Central memory CD8-positive, alpha-beta T cell (primary cell): ENCODE measurements around the gene GPLD1.
"Not testable (repeated sequence)": the region's sequence is repeated elsewhere in the genome, so short reads cannot be mapped to it uniquely, and the experiment has no call there.

Experiments
- ATAC-seq: fragments of 150-1000 bp; cut with Tn5 transposase; replicated peaks from 2 replicates; pipeline ENCODE4 v1.10.0; 2022; ENCODE audit warnings: mild to moderate bottlenecking, moderate FRiP score, moderate number of reproducible peaks; ENCODE audit not compliant: poor library complexity, severe bottlenecking; ENCODE audit errors: extremely low read depth
- DNase-seq, 2 donors: peaks; one replicate each; pipeline ENCODE4 v3.0.0; 2021; ENCODE audit warnings: low spot score in 2 of 2
- H3K27ac Mint-ChIP-seq: one replicate; pipeline ENCODE4 v1.8.0; 2022; ENCODE audit warnings: low read depth, mild to moderate bottlenecking, moderate library complexity, mixed read lengths
- H3K27me3 Mint-ChIP-seq: one replicate; pipeline ENCODE4 v1.8.0; 2022; ENCODE audit warnings: mixed read lengths
- H3K36me3 Mint-ChIP-seq: one replicate; pipeline ENCODE4 v1.8.0; 2022; ENCODE audit warnings: mild to moderate bottlenecking, moderate library complexity, mixed read lengths; ENCODE audit not compliant: insufficient read depth
- H3K4me1 Mint-ChIP-seq: one replicate; pipeline ENCODE4 v1.8.0; 2022; ENCODE audit warnings: mixed read lengths
- H3K4me3 Mint-ChIP-seq: one replicate; pipeline ENCODE4 v1.8.0; 2022; ENCODE audit warnings: mild to moderate bottlenecking, moderate library complexity, mixed read lengths
- H3K9me3 Mint-ChIP-seq: one replicate; pipeline ENCODE4 v1.8.0; 2022; ENCODE audit warnings: mixed read lengths

Gene GPLD1

GRCh38 chr6:24415753-24416152, 73.6 kb downstream of the GPLD1 start:
- Mint-ChIP-seq H3K27ac (no peak overlapping the region), H3K36me3 (peaks cover 54% of the 10 kb centered on the region), H3K4me1 (no peaks in the 10 kb centered on the region), H3K27me3 (no peaks in the 10 kb centered on the region), H3K4me3 (no peak overlapping the region), H3K9me3 (no peaks in the 10 kb centered on the region)
- DNase-seq, result no peak
- ATAC-seq, result no peak

GRCh38 chr6:24414531-24414930, 74.8 kb downstream of the GPLD1 start:
- not testable (repeated sequence) for H3K4me1 Mint-ChIP-seq, H3K9me3 Mint-ChIP-seq, DNase-seq, H3K4me3 Mint-ChIP-seq, H3K27ac Mint-ChIP-seq, H3K27me3 Mint-ChIP-seq, ATAC-seq
- peaks cover 48% of the 10 kb centered on the region for H3K36me3 Mint-ChIP-seq

- peaks cover 52% of the 10 kb centered on the region for H3K36me3 Mint-ChIP-seq
- no peak overlapping the region for H3K27ac Mint-ChIP-seq
- DNase-seq (no peak), ATAC-seq (no peak)
- H3K4me3 Mint-ChIP-seq, result no peak overlapping the region
- no peaks in the 10 kb centered on the region for H3K4me1 Mint-ChIP-seq
- no peaks in the 10 kb centered on the region for H3K9me3 Mint-ChIP-seq
- no peaks in the 10 kb centered on the region for H3K27me3 Mint-ChIP-seq
Measured at GRCh38 chr6:24412294-24412693, 77.1 kb downstream of the GPLD1 start.

GRCh38 chr6:24410622-24411021, 78.8 kb downstream of the GPLD1 start:
- Mint-ChIP-seq H3K4me1 (no peaks in the 10 kb centered on the region), H3K36me3 (peaks cover 46% of the 10 kb centered on the region), H3K27me3 (no peaks in the 10 kb centered on the region), H3K4me3 (no peak overlapping the region), H3K9me3 (no peaks in the 10 kb centered on the region), H3K27ac (no peak overlapping the region)
- DNase-seq (no peak), ATAC-seq (no peak)

GRCh38 chr6:24408719-24409410, 80.5 kb downstream of the GPLD1 start:
- no peak for ATAC-seq
- H3K27ac Mint-ChIP-seq, result peak overlapping the region; percentile 32
- no peak overlapping the region for H3K4me3 Mint-ChIP-seq
- no peak for DNase-seq
- peaks cover 5% of the 10 kb centered on the region for H3K4me1 Mint-ChIP-seq
- H3K36me3 Mint-ChIP-seq, result peaks cover 42% of the 10 kb centered on the region
- no peaks in the 10 kb centered on the region for H3K9me3 Mint-ChIP-seq
- H3K27me3 Mint-ChIP-seq, result no peaks in the 10 kb centered on the region

GRCh38 chr6:24405262-24405661, 84.1 kb downstream of the GPLD1 start:
- H3K27ac Mint-ChIP-seq, result no peak overlapping the region
- no peak overlapping the region for H3K4me3 Mint-ChIP-seq
- ATAC-seq, result no peak
- H3K36me3 Mint-ChIP-seq, result peaks cover 25% of the 10 kb centered on the region
- H3K9me3 Mint-ChIP-seq, result no peaks in the 10 kb centered on the region
- DNase-seq, result no peak
- peaks cover 18% of the 10 kb centered on the region for H3K4me1 Mint-ChIP-seq
- peaks cover 2% of the 10 kb centered on the region for H3K27me3 Mint-ChIP-seq

GRCh38 chr6:24403501-24403824, 85.9 kb downstream of the GPLD1 start:
- peak in 1 of 2 donors; percentile 9 for DNase-seq
- peaks cover 20% of the 10 kb centered on the region for H3K27me3 Mint-ChIP-seq
- H3K36me3 Mint-ChIP-seq, result peaks cover 17% of the 10 kb centered on the region
- peaks cover 18% of the 10 kb centered on the region for H3K4me1 Mint-ChIP-seq
- H3K27ac Mint-ChIP-seq, result peak overlapping the region; percentile 90
- no peak for ATAC-seq
- H3K9me3 Mint-ChIP-seq, result no peaks in the 10 kb centered on the region
- H3K4me3 Mint-ChIP-seq, result peak overlapping the region; percentile 92

- no peaks in the 10 kb centered on the region for H3K9me3 Mint-ChIP-seq
- H3K4me3 Mint-ChIP-seq, result peak within 1 kb of the TSS; percentile 92
- peak within 1 kb of the TSS; percentile 90 for H3K27ac Mint-ChIP-seq
- ATAC-seq (peak; percentile 91), DNase-seq (peak; percentile 48 to 49)
- H3K4me1 Mint-ChIP-seq, result peaks cover 18% of the 10 kb centered on the region
- H3K27me3 Mint-ChIP-seq, result peaks cover 26% of the 10 kb centered on the region
- peaks cover 14% of the 10 kb centered on the region for H3K36me3 Mint-ChIP-seq
Measured at GRCh38 chr6:24402697-24403500, 86.5 kb downstream of the GPLD1 start, which contains the start of gene MRS2. Gene MRS2 (plus strand): TSS chr6:24402936. CDS start chr6:24403047, 111 bp downstream.

- peaks cover 8% of the 10 kb centered on the region for H3K36me3 Mint-ChIP-seq
- ATAC-seq (no peak), DNase-seq (no peak)
- peaks cover 39% of the 10 kb centered on the region for H3K27me3 Mint-ChIP-seq
- peaks cover 18% of the 10 kb centered on the region for H3K4me1 Mint-ChIP-seq
- H3K9me3 Mint-ChIP-seq, result no peaks in the 10 kb centered on the region
- no peak overlapping the region for H3K27ac Mint-ChIP-seq
- H3K4me3 Mint-ChIP-seq, result no peak overlapping the region
Measured at GRCh38 chr6:24401458-24401857, 87.9 kb downstream of the GPLD1 start.

GRCh38 chr6:24400045-24401039, 89.0 kb downstream of the GPLD1 start:
- H3K4me3 Mint-ChIP-seq, DNase-seq, ATAC-seq, H3K9me3 Mint-ChIP-seq, H3K27ac Mint-ChIP-seq, H3K36me3 Mint-ChIP-seq: not testable (repeated sequence)
- H3K4me1 Mint-ChIP-seq, result peaks cover 18% of the 10 kb centered on the region
- H3K27me3 Mint-ChIP-seq, result peaks cover 47% of the 10 kb centered on the region

- Mint-ChIP-seq H3K9me3 (no peaks in the 10 kb centered on the region), H3K27me3 (peaks cover 53% of the 10 kb centered on the region), H3K36me3 (no peaks in the 10 kb centered on the region), H3K4me1 (peaks cover 3% of the 10 kb centered on the region), H3K4me3 (no peak overlapping the region), H3K27ac (no peak overlapping the region)
- DNase-seq (no peak), ATAC-seq (no peak)
Measured at GRCh38 chr6:24397631-24398030, 91.7 kb downstream of the GPLD1 start.

GRCh38 chr6:24396824-24397223, 92.6 kb downstream of the GPLD1 start:
- no peak for ATAC-seq
- Mint-ChIP-seq H3K27me3 (peaks cover 53% of the 10 kb centered on the region), H3K27ac (no peak overlapping the region), H3K9me3 (no peaks in the 10 kb centered on the region), H3K36me3 (no peaks in the 10 kb centered on the region), H3K4me1 (no peaks in the 10 kb centered on the region), H3K4me3 (no peak overlapping the region)
- no peak for DNase-seq
